Measurements from ENCODE around the gene RPP30.
A peak's percentile ranks its signal among the peaks of the same experiment; 100 is the strongest.

RPP30 gene

GRCh38 chr10:90871766-90872647 is at the start of gene RPP30:
RPP30 (plus strand) TSS chr10:90871974; CDS start chr10:90871987, 13 bp downstream.
- DNase-seq: peak; percentile 4

DNA sequence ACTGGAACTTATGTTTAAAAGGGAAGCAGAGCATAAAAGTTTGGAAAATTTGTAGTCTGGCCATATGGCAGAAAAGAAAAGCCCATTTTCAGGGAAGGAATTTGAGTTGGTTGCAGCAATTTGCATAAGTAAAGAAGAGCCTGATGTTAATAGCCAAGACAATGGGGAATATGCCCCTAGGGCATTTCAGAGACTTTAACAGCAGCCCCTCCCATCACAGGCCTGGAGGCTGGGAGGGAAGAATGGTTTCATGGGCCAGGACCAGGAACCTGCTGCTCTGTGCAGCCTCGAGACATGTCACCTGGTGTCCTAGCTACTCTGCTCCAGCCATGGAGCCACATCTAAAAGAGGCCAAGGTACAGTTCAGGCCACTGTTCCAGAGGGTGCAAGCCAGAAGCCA is 49.3 kb upstream of the RPP30 start:
- DNase-seq: no peak

GRCh38 chr10:90832111-90832510 is 39.7 kb upstream of the RPP30 start:
- DNase-seq: no peak

GRCh38 chr10:90834326-90834725 is 37.4 kb upstream of the RPP30 start:
- DNase-seq: no peak

DNA sequence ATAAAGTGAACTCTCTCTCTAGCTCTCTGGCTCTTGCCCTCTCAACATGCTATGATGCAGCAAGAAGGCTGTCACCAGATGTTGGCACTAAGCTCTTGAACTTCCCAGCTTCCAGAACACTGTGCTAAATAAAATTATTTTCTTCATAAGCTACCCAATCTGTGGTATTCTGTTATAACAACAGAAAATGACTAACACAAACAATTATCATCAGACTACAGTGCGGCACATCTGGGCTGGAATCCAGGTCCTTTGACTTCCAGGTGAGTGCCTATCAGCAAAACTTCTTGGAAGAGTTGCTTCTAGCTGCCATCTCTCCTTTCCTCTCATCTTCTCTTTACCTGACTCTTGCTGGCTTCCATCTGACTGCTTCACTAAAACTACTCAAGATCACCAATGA is 34.3 kb upstream of the RPP30 start:
- DNase-seq: no peak

GRCh38 chr10:90842725-90843124 is 29.0 kb upstream of the RPP30 start:
- no peak for DNase-seq

GRCh38 chr10:90845726-90846125 is 26.0 kb upstream of the RPP30 start:
- no peak for DNase-seq

DNA sequence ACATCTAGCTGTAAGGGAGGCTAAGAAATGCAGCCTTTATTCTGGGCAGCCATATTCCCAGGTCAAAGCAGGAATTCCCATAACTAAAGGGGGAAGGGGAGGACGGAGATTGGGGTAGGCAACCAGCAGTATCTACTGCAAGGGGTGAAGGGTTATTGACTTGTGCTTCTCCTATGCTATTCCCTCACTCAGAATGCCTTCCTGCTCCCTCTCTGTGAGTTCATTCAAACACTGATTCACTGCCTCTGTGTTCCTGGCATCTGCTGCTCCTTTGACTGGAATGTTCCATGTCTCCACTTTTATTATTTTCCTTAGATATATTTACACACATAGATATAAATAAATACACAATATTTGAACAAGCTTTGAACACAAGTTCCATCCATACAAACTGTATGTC is 25.0 kb upstream of the RPP30 start:
- DNase-seq: no peak

- no peak for DNase-seq
These were observed 24.3 kb upstream of the RPP30 start for GRCh38 chr10:90847436-90847835.

GRCh38 chr10:90849956-90850749 is 21.6 kb upstream of the RPP30 start:
- no peak for DNase-seq

DNA sequence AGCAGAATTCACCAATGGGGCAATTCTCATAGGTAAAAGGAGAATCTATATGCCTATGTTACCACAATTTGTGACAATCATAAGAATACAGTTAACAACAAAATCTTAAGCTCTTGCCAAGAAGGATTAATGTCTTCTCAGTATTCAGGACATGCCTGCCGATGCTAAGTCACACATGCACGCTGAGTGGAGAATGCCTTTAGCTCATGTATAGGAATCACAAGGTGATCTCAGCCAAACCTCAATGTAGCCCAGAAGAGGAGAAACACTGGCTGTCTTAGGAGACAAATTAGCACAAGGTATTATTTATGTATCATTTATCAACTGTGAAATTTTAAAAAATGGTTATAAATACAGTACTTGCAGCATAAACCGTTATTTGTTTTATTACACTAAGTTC is 16.6 kb upstream of the RPP30 start:
- DNase-seq: no peak

DNA sequence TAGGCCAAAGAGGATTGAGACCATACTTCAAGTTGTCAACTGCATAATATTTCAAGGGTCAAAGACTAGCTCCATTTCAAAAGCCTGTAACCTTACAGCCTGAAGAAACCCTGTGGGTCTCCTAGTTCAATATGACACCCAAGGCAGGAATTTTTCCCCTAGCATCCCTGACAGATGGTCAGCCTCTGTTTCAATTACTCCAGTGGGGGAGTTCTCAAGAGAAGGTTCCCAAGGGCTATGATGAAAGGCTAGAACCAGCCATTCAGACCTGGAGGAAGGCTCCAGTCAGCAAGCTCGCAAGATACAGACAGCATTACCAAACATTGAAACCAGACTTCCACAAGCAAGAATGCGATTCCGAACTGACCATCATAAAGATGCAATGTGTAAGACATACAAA is 15.5 kb upstream of the RPP30 start:
- no peak for DNase-seq

DNA sequence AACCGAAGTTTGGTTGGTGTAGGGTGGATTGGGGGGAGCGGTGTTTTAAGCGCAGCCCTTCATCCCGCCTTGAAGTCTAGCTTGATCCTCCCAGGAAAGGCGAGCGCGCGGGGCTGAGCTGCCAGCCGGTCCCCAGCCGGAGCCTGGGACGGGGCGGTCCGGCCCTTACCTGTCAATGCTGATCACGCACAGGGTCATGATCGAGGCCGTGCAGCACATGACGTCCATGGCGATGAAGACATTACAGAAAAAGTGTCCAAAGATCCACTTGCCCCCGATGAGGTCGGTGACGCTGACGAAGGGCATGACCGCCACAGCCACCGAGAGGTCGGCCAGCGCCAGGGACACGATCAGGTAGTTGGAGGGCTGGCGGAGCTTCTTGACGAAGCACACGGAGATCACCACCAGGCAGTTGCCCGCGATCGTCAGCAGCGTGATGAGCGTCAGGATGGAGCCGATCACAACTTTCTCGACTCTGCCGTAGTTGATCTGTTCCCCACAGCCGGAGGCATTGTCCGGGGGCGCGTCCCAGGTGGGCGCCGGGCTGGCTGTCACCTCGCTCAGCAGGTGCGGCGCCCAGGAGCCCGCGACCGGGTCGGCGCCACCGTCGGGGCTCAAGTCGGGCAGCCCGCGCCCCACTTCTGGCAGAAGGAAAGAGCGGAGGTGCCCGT is 14.7 kb upstream of the RPP30 start:
- DNase-seq: no peak

- DNase-seq: peak; percentile 11
These were observed 13.9 kb upstream of the RPP30 start, which contains the start of gene HTR7 for GRCh38 chr10:90857635-90858460. HTR7 (minus strand) TSS chr10:90858039; CDS start chr10:90857671, 368 bp downstream.

GRCh38 chr10:90858461-90858968 is 13.3 kb upstream of the RPP30 start:
- no peak for DNase-seq

DNA sequence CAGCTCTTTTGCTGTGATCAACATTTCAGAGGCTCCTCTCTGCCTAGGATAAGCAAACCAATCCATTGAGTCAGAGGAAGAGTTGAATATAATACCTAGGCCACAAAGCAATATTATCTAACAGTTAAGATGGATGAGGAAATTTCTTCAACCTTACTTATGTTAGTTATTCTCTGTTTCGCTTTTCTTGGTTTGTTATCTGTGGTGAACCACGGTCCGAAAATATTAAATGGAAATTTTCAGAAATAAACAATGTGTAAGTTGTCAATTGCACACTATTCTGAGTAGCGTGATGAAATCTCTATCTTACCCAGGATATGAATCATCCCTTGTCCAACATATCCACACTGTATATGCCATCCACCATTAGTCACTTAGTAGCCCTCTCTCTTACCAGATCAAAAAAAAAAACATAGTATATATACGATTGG is 12.4 kb upstream of the RPP30 start:
- DNase-seq: no peak

DNA sequence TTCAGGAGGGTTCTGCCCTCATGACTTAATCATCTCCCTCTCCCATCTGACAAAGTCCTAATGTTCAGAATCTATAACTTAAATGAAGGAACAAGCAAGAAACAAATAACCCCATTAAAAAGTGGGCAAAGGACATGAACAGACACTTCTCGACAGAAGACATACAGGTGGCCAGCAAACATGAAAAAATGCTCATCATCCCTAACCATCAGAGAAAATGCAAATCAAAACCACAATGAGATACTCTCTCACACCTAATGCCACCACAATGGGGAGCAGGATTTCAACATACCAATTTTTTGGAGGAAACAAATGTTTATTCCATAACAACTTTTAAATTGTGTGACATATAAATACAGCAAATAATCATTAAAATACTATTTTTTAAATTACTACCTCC is 11.0 kb upstream of the RPP30 start:
- no peak for DNase-seq

DNA sequence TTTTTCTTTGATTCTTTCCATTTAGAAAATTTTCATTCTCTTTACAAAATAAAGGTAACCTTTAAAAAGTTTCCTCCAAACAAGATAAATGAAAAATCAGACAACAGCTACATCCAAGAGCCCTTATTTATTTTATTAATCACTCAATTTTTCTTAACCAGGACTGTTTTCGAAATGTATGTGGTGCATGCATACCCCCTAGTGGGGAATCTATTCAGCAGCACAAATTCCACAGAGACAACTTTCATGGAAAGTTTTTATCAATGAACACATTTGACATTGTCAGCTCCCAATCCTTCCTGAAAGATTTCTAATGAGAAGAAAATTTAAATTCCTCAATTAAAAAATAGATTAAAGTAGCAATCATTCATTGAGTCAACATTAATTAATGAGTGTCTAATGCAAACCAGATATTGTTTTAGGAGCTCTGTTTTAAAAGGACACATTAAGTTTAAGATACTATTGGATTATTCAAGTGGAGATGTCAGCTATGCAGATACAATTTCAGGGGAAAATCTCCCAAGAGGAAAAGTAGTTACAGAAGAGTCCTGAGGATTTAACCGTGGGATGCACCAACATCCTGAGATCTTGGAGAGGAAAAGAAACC is 8.8 kb upstream of the RPP30 start:
- DNase-seq: no peak

- no peak for DNase-seq
These were observed 6.4 kb upstream of the RPP30 start for GRCh38 chr10:90865401-90865800.

DNA sequence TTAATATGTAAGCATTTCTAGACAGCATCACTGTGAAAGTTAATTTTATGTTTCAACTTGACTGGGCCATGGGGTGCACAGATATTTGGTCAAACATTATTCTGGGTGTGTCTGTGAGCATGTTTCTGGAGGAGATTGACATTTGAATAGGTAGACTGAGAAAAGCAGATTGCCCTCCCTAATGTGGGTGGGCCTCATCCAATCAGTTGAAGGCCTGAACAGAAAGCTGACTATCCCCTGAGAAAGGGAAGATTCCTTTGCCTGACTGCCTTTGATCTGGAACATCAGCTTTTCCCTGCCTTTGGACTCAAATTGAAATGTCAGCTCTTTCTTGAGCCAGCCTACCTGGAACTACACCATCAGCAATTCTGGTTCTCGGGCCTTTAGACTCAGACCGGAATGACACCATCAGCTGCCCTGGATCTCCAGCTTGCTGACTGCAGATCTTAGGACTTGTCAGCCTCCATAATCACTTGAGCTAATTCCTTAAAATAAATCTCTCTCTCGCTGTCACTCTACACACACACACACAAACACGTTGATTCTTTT is 5.7 kb upstream of the RPP30 start:
- DNase-seq: no peak

DNA sequence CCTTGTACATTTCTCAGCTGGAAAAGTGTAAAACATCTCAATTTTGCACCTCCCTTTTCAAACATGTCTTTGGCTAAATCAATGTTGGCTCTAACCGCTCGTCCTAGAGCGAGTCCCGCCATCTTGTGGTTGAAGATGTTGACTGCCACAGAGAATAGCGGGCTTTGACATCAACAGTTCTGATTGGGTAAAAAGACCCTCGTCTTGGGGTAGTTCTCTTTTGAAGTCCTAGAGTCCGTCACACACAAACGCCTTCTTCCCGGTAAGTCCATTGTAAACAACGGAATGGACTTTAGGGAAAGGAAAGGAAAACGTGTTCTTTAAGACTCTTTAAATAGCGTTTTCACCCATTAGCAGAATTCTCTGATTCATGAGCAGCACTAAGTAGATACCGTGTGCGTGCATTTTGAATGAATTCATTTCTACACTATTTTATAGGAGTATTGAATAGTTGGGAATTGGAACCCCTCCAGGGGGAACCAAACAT is 452 bp upstream of the RPP30 start:
- no peak for DNase-seq

Measured in NCI-H774 (cell line).